Activated T-cell treated with anti-CD3 and anti-CD28 coated beads, Interleukin-2, amount 50 U/mL, for 72 hours (primary cell): Measurements from ENCODE around the gene TRMT2A. TPM values are rescaled to one million over a fixed set of nuclear protein-coding genes. Genes with fewer than 3 reads are reported as not detected.
A peak's percentile ranks its signal among the peaks of the same experiment; 100 is the strongest.
"Not testable (repeated sequence)": the region's sequence is repeated elsewhere in the genome, so short reads cannot be mapped to it uniquely, and the experiment has no call there.

ENCODE experiments used
- ATAC-seq, 2 donors: fragments of 150-1000 bp; cut with Tn5 transposase; replicated peaks in 1 of 2; 2 replicates each; pipeline ENCODE4 v1.10.0; 2021; ENCODE audit warnings: moderate library complexity in 2 of 2, mild to moderate bottlenecking in 1 of 2
- DNase-seq, 2 donors: peaks; one replicate each; pipeline ENCODE4 v3.0.0; 2021 to 2022; ENCODE audit warnings: mixed read lengths in 1 of 2
- H3K27ac Mint-ChIP-seq: one replicate; pipeline ENCODE4 v1.8.0; 2022; ENCODE audit warnings: mild to moderate bottlenecking, moderate library complexity, mixed read lengths
- H3K27me3 Mint-ChIP-seq: one replicate; pipeline ENCODE4 v1.8.0; 2022; ENCODE audit warnings: low read depth, mixed read lengths
- H3K36me3 Mint-ChIP-seq, 2 donors: one replicate each; pipeline ENCODE4 v1.8.0; 2022; ENCODE audit warnings: mixed read lengths in 2 of 2, mild to moderate bottlenecking in 1 of 2; ENCODE audit not compliant: insufficient read depth in 2 of 2
- H3K4me1 Mint-ChIP-seq: one replicate; pipeline ENCODE4 v1.8.0; 2022; ENCODE audit warnings: low read depth, mixed read lengths
- H3K4me3 Mint-ChIP-seq, 2 donors: one replicate each; pipeline ENCODE4 v1.8.0; 2022; ENCODE audit warnings: mild to moderate bottlenecking in 2 of 2, mixed read lengths in 2 of 2, moderate library complexity in 2 of 2
- H3K9me3 Mint-ChIP-seq, 2 donors: one replicate each; pipeline ENCODE4 v1.8.0; 2022; ENCODE audit warnings: mixed read lengths in 2 of 2
- total RNA-seq, 2 donors: library from RNA; stranded (reverse); gene quantifications; one replicate each; pipeline ENCODE4 v1.2.3, GENCODE V29; 2022

The TRMT2A gene
- total RNA-seq, 2 donors from 2014 or later: 55.6 to 56.8 TPM

- no peaks in the 10 kb centered on the region for H3K9me3 Mint-ChIP-seq
- H3K36me3 Mint-ChIP-seq: peaks cover 12 to 23% of the 10 kb centered on the region in 2 donors
- ATAC-seq: no peak
- H3K27me3 Mint-ChIP-seq: no peaks in the 10 kb centered on the region
- DNase-seq: no peak
- H3K4me1 Mint-ChIP-seq: peaks cover 59% of the 10 kb centered on the region
- peak overlapping the region; percentile 50 for H3K27ac Mint-ChIP-seq
- H3K4me3 Mint-ChIP-seq: no peak overlapping the region
These were observed 32.2 kb downstream of the TRMT2A start for GRCh38 chr22:20084547-20085413.

GRCh38 chr22:20083891-20084546 lies 33.0 kb downstream of the TRMT2A start:
- H3K27ac Mint-ChIP-seq: no peak overlapping the region

GRCh38 chr22:20083157-20083890 lies 33.7 kb downstream of the TRMT2A start:
- ATAC-seq (no peak), DNase-seq (no peak)
- peak overlapping the region in 1 of 2 donors; percentile 34 for H3K4me3 Mint-ChIP-seq
- no peak overlapping the region for H3K27ac Mint-ChIP-seq
- H3K4me1 Mint-ChIP-seq: peaks cover 59% of the 10 kb centered on the region
- no peaks in the 10 kb centered on the region for H3K9me3 Mint-ChIP-seq
- peaks cover 8 to 18% of the 10 kb centered on the region in 2 donors for H3K36me3 Mint-ChIP-seq
- H3K27me3 Mint-ChIP-seq: no peaks in the 10 kb centered on the region

More at GRCh38 chr22:20083891-20084546, 33.0 kb downstream of the TRMT2A start:
- ATAC-seq (no peak), DNase-seq (no peak)
- H3K4me1 Mint-ChIP-seq: peaks cover 59% of the 10 kb centered on the region
- no peaks in the 10 kb centered on the region for H3K9me3 Mint-ChIP-seq
- no peaks in the 10 kb centered on the region for H3K27me3 Mint-ChIP-seq
- H3K36me3 Mint-ChIP-seq: peaks cover 8 to 22% of the 10 kb centered on the region in 2 donors
- no peak overlapping the region for H3K4me3 Mint-ChIP-seq

- H3K36me3 Mint-ChIP-seq: peaks cover 0 to 3% of the 10 kb centered on the region in 2 donors
- no peaks in the 10 kb centered on the region for H3K27me3 Mint-ChIP-seq
- no peaks in the 10 kb centered on the region for H3K9me3 Mint-ChIP-seq
- peak overlapping the region; percentile 73 to 87 for H3K4me3 Mint-ChIP-seq
- peaks cover 51% of the 10 kb centered on the region for H3K4me1 Mint-ChIP-seq
- peak overlapping the region; percentile 76 for H3K27ac Mint-ChIP-seq
- ATAC-seq (peak in 1 of 2 donors; percentile 2), DNase-seq (peak in 1 of 2 donors; percentile 18)
These were observed 36.0 kb downstream of the TRMT2A start for GRCh38 chr22:20080776-20081654.

GRCh38 chr22:20080445-20080775 lies 36.6 kb downstream of the TRMT2A start:
- Mint-ChIP-seq H3K9me3 (no peaks in the 10 kb centered on the region), H3K4me1 (peaks cover 50% of the 10 kb centered on the region), H3K27me3 (no peaks in the 10 kb centered on the region), H3K27ac (peak overlapping the region; percentile 76), H3K36me3 (peaks cover 0 to 2% of the 10 kb centered on the region in 2 donors), H3K4me3 (peak overlapping the region; percentile 73 to 87)
- peak; percentile 80 to 84 for ATAC-seq
- DNase-seq: peak; percentile 79 to 86

GRCh38 chr22:20079745-20080444 lies 37.1 kb downstream of the TRMT2A start, which contains the start of gene DGCR8:
Gene DGCR8 (plus strand): TSS chr22:20080241. CDS start chr22:20085964, 5,723 bp downstream.
- ATAC-seq: peak; percentile 94 to 95
- Mint-ChIP-seq H3K36me3 (no peaks in the 10 kb centered on the region), H3K27me3 (no peaks in the 10 kb centered on the region), H3K4me3 (peak within 1 kb of the TSS; percentile 84 to 88), H3K9me3 (no peaks in the 10 kb centered on the region), H3K4me1 (peaks cover 45% of the 10 kb centered on the region), H3K27ac (peak within 1 kb of the TSS; percentile 76)
- peak; percentile 75 to 84 for DNase-seq

GRCh38 chr22:20076627-20077172 lies 40.3 kb downstream of the TRMT2A start:
- H3K27me3 Mint-ChIP-seq: no peaks in the 10 kb centered on the region
- no peak overlapping the region for H3K4me3 Mint-ChIP-seq
- no peaks in the 10 kb centered on the region for H3K36me3 Mint-ChIP-seq
- no peaks in the 10 kb centered on the region for H3K9me3 Mint-ChIP-seq
- H3K27ac Mint-ChIP-seq: no peak overlapping the region
- DNase-seq (no peak), ATAC-seq (no peak)
- H3K4me1 Mint-ChIP-seq: peaks cover 13% of the 10 kb centered on the region

GRCh38 chr22:20071524-20071972 lies 45.5 kb downstream of the TRMT2A start:
- H3K27ac Mint-ChIP-seq: no peak overlapping the region
- H3K4me1 Mint-ChIP-seq: no peaks in the 10 kb centered on the region
- H3K4me3 Mint-ChIP-seq: no peak overlapping the region
- no peak for ATAC-seq
- H3K27me3 Mint-ChIP-seq: no peaks in the 10 kb centered on the region
- H3K36me3 Mint-ChIP-seq: no peaks in the 10 kb centered on the region
- no peak for DNase-seq
- H3K9me3 Mint-ChIP-seq: no peaks in the 10 kb centered on the region

GRCh38 chr22:20069331-20070042 lies 47.5 kb downstream of the TRMT2A start:
- Mint-ChIP-seq H3K9me3 (no peaks in the 10 kb centered on the region), H3K27me3 (no peaks in the 10 kb centered on the region), H3K4me3 (no peak overlapping the region), H3K27ac (no peak overlapping the region), H3K36me3 (no peaks in the 10 kb centered on the region), H3K4me1 (no peaks in the 10 kb centered on the region)
- ATAC-seq (no peak), DNase-seq (no peak)

GRCh38 chr22:20068640-20069039 lies 48.4 kb downstream of the TRMT2A start:
- no peak for DNase-seq
- no peak overlapping the region for H3K4me3 Mint-ChIP-seq

GRCh38 chr22:20067384-20067682 lies 49.7 kb downstream of the TRMT2A start:
- not testable (repeated sequence) for DNase-seq, H3K27me3 Mint-ChIP-seq, H3K4me1 Mint-ChIP-seq, H3K36me3 Mint-ChIP-seq, H3K4me3 Mint-ChIP-seq, ATAC-seq, H3K9me3 Mint-ChIP-seq, H3K27ac Mint-ChIP-seq

More at GRCh38 chr22:20068640-20069039, 48.4 kb downstream of the TRMT2A start:
- no peak for ATAC-seq
- no peak overlapping the region for H3K27ac Mint-ChIP-seq
- no peaks in the 10 kb centered on the region for H3K4me1 Mint-ChIP-seq
- H3K36me3 Mint-ChIP-seq: no peaks in the 10 kb centered on the region
- no peaks in the 10 kb centered on the region for H3K27me3 Mint-ChIP-seq
- no peaks in the 10 kb centered on the region for H3K9me3 Mint-ChIP-seq
